ENCODE data around the gene ISG20L2. TPM values are rescaled to one million over a fixed set of nuclear protein-coding genes. Genes with fewer than 3 reads are reported as not detected.

Gene ISG20L2
- total RNA-seq, 2 donors from 2014 or later = 38.8 to 74.9 TPM

GRCh38 chr1:156740237-156740740 lies 11.7 kb upstream of the ISG20L2 start:
- H3K4me1 Mint-ChIP-seq = peaks cover 22% of the 10 kb centered on the region
- peak overlapping the region; percentile 88 for H3K27ac Mint-ChIP-seq
- ATAC-seq (replicated peaks) = no peak
- H3K9me3 Mint-ChIP-seq = no peaks in the 10 kb centered on the region
- H3K4me3 Mint-ChIP-seq = peak overlapping the region; percentile 98
- peaks cover 91% of the 10 kb centered on the region for H3K36me3 Mint-ChIP-seq (ENCODE audit: low read depth)
- no peaks in the 10 kb centered on the region for H3K27me3 Mint-ChIP-seq

- no peaks in the 10 kb centered on the region for H3K27me3 Mint-ChIP-seq
- no peak for ATAC-seq (replicated peaks)
- peaks cover 81% of the 10 kb centered on the region for H3K36me3 Mint-ChIP-seq (ENCODE audit: low read depth)
- H3K27ac Mint-ChIP-seq = peak overlapping the region; percentile 56
- H3K4me1 Mint-ChIP-seq = peaks cover 17% of the 10 kb centered on the region
- H3K4me3 Mint-ChIP-seq = peak overlapping the region; percentile 98
- no peaks in the 10 kb centered on the region for H3K9me3 Mint-ChIP-seq
Measured at GRCh38 chr1:156738916-156739315, 10.3 kb upstream of the ISG20L2 start.

- Mint-ChIP-seq H3K36me3 (ENCODE audit: low read depth) (peaks cover 79% of the 10 kb centered on the region), H3K4me1 (peaks cover 14% of the 10 kb centered on the region), H3K27me3 (no peaks in the 10 kb centered on the region), H3K9me3 (no peaks in the 10 kb centered on the region), H3K27ac (peak overlapping the region; percentile 56), H3K4me3 (peak overlapping the region; percentile 98)
- ATAC-seq (replicated peaks) = no peak
Measured at GRCh38 chr1:156738407-156738806, 9.8 kb upstream of the ISG20L2 start.

DNA sequence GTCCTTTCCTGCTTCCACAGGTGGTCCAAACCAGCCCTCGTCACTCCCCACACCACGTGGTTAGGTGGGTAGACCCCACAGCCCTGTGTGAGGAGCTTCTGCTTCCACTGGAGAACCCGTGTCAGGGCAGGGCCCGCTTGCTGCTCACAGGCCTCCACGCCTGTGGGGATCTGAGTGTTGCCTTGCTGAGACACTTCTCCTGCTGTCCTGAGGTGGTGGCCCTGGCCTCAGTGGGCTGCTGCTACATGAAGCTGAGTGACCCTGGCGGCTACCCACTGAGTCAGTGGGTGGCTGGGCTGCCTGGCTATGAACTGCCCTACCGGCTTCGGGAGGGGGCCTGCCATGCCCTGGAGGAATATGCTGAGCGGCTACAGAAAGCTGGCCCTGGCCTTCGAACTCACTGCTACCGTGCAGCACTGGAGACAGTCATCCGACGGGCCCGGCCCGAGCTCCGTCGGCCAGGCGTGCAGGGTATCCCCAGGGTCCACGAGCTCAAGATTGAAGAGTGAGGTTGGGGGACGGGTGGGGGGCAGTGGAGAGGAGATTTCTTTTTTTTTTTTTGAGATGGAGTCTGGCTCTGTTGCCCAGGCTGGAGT lies 5.5 kb upstream of the ISG20L2 start:
- Mint-ChIP-seq H3K4me1 (peaks cover 15% of the 10 kb centered on the region), H3K27ac (no peak overlapping the region), H3K36me3 (ENCODE audit: low read depth) (peaks cover 49% of the 10 kb centered on the region), H3K9me3 (no peaks in the 10 kb centered on the region), H3K27me3 (no peaks in the 10 kb centered on the region), H3K4me3 (no peak overlapping the region)
- ATAC-seq (replicated peaks) = no peak

- H3K4me3 Mint-ChIP-seq = no peak within 1 kb of the TSS
- no peaks in the 10 kb centered on the region for H3K27me3 Mint-ChIP-seq
- peak; percentile 74 for ATAC-seq (replicated peaks)
- H3K27ac Mint-ChIP-seq = no peak within 1 kb of the TSS
- peaks cover 27% of the 10 kb centered on the region for H3K4me1 Mint-ChIP-seq
- H3K36me3 Mint-ChIP-seq (ENCODE audit: low read depth) = peaks cover 5% of the 10 kb centered on the region
- no peaks in the 10 kb centered on the region for H3K9me3 Mint-ChIP-seq
Measured at GRCh38 chr1:156727926-156728598, 504 bp downstream of the ISG20L2 start, which contains the start of gene METTL25B. Gene METTL25B (plus strand): TSS chr1:156728469. CDS start chr1:156729105, 636 bp downstream.

DNA sequence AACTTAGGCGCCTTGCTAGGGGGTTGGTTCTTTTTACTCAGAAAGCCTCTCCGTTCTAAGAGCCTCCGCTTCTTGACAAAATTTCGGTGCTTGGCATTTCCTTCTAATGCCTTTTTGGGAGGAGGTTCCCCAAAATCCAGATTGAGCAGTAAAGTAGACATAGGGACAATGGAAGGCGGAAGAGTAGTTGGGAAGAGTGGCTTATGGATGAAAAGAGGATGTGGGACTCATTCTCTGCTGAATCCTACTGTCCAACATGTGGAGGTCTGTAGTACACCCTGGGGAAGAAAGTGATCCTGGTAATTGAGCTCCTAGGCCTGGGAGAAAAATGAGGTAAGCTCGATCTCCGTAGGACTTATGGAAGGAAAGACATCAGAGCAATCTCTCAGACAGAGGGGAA lies 1.1 kb downstream of the ISG20L2 start:
- H3K9me3 Mint-ChIP-seq = no peaks in the 10 kb centered on the region
- no peaks in the 10 kb centered on the region for H3K36me3 Mint-ChIP-seq (ENCODE audit: low read depth)
- no peak for ATAC-seq (replicated peaks)
- H3K27me3 Mint-ChIP-seq = no peaks in the 10 kb centered on the region
- no peak overlapping the region for H3K27ac Mint-ChIP-seq
- H3K4me1 Mint-ChIP-seq = peaks cover 27% of the 10 kb centered on the region
- no peak overlapping the region for H3K4me3 Mint-ChIP-seq

GRCh38 chr1:156726549-156727226 lies 1.9 kb downstream of the ISG20L2 start:
- Mint-ChIP-seq H3K27me3 (no peaks in the 10 kb centered on the region), H3K36me3 (ENCODE audit: low read depth) (no peaks in the 10 kb centered on the region), H3K27ac (no peak overlapping the region), H3K9me3 (no peaks in the 10 kb centered on the region), H3K4me1 (peaks cover 27% of the 10 kb centered on the region), H3K4me3 (no peak overlapping the region)
- ATAC-seq (replicated peaks) = no peak

DNA sequence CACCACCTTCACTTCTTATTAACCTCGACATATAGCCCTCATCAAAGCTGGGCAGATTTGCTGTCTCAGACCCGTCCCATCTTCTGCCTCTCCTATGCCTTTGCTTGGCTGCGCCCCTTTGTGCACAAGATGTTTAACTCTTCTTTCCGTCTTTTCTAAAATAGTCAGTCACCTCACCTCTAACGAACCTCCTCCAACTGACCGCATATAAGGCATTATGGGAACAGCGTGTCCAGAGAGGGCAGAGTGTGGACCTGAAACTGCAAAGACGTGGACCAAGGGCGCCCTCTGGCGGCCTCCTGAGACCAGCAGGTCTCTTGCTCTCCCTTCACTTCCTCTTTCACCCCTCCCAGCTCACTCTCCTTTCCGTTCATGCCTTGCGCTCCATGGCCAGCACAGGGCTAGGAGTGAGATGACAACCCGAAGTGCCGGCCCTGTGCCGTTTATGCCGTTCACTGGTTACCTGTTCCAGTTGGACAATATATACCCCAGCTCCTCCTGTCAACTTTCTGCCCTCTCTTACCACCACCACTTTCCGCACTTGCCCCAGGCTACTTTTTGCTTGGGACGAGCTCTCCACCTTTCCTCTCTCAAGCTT lies 2.8 kb downstream of the ISG20L2 start:
- Mint-ChIP-seq H3K27ac (no peak overlapping the region), H3K9me3 (no peaks in the 10 kb centered on the region), H3K36me3 (ENCODE audit: low read depth) (no peaks in the 10 kb centered on the region), H3K4me3 (no peak overlapping the region), H3K27me3 (no peaks in the 10 kb centered on the region), H3K4me1 (peaks cover 24% of the 10 kb centered on the region)
- ATAC-seq (replicated peaks) = peak; percentile 35

DNA sequence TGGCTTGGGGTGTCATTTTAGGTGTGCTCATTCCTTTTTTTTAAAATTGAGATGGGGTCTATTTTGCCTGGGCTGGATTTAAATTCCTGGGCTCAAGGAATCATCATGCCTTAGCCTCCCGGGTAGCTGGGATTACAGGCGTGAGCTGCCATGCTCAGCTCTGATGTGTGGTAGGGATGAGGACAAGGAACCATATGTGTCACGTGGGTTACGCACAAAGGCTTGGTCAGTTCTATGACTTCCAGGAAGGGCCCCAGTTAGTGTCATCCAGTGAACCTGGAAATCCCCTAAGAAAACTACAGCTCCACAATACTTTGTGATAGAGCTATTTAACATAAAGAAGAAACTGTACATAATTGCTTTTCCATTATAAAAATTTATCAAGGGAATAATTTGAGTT lies 7.0 kb downstream of the ISG20L2 start:
- Mint-ChIP-seq H3K9me3 (no peaks in the 10 kb centered on the region), H3K27ac (peak overlapping the region; percentile 81), H3K4me3 (peak overlapping the region; percentile 41), H3K36me3 (ENCODE audit: low read depth) (peaks cover 8% of the 10 kb centered on the region), H3K4me1 (peaks cover 16% of the 10 kb centered on the region), H3K27me3 (no peaks in the 10 kb centered on the region)
- ATAC-seq (replicated peaks) = peak; percentile 77

GRCh38 chr1:156721131-156721530 lies 7.4 kb downstream of the ISG20L2 start:
- peak; percentile 15 for ATAC-seq (replicated peaks)
- H3K27ac Mint-ChIP-seq = peak overlapping the region; percentile 81
- H3K36me3 Mint-ChIP-seq (ENCODE audit: low read depth) = peaks cover 12% of the 10 kb centered on the region
- no peaks in the 10 kb centered on the region for H3K27me3 Mint-ChIP-seq
- no peaks in the 10 kb centered on the region for H3K9me3 Mint-ChIP-seq
- H3K4me1 Mint-ChIP-seq = peaks cover 16% of the 10 kb centered on the region
- H3K4me3 Mint-ChIP-seq = peak overlapping the region; percentile 41

GRCh38 chr1:156717351-156717750 lies 11.2 kb downstream of the ISG20L2 start:
- H3K4me1 Mint-ChIP-seq = peaks cover 6% of the 10 kb centered on the region
- H3K4me3 Mint-ChIP-seq = no peak overlapping the region
- H3K27me3 Mint-ChIP-seq = no peaks in the 10 kb centered on the region
- no peaks in the 10 kb centered on the region for H3K9me3 Mint-ChIP-seq
- H3K27ac Mint-ChIP-seq = no peak overlapping the region
- no peak for ATAC-seq (replicated peaks)
- peaks cover 15% of the 10 kb centered on the region for H3K36me3 Mint-ChIP-seq (ENCODE audit: low read depth)

- peaks cover 6% of the 10 kb centered on the region for H3K4me1 Mint-ChIP-seq
- H3K36me3 Mint-ChIP-seq (ENCODE audit: low read depth) = peaks cover 15% of the 10 kb centered on the region
- no peaks in the 10 kb centered on the region for H3K9me3 Mint-ChIP-seq
- no peak for ATAC-seq (replicated peaks)
- H3K27ac Mint-ChIP-seq = peak overlapping the region; percentile 66
- no peak overlapping the region for H3K4me3 Mint-ChIP-seq
- no peaks in the 10 kb centered on the region for H3K27me3 Mint-ChIP-seq
Measured at GRCh38 chr1:156714830-156715229, 13.7 kb downstream of the ISG20L2 start.

DNA sequence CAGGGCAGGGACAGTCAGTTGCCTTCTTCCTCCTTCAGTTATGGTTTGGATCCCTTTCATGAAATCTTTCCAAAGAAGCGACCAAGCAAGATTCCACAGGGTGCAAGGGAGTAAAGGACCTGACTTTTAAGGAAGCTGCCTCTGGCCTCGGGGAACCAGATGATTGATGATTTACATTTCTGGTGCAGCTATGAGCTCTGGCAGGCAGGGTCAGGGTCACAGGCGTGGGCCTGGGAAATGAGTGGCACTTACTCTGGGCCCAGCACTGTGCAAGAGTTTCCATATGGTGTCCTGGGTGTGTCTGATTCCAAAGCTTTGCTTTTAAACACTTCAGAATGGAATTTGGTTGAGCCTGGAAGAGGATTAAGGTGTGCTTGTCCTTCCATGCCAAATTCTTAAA lies 15.9 kb downstream of the ISG20L2 start:
- H3K4me1 Mint-ChIP-seq = peaks cover 6% of the 10 kb centered on the region

DNA sequence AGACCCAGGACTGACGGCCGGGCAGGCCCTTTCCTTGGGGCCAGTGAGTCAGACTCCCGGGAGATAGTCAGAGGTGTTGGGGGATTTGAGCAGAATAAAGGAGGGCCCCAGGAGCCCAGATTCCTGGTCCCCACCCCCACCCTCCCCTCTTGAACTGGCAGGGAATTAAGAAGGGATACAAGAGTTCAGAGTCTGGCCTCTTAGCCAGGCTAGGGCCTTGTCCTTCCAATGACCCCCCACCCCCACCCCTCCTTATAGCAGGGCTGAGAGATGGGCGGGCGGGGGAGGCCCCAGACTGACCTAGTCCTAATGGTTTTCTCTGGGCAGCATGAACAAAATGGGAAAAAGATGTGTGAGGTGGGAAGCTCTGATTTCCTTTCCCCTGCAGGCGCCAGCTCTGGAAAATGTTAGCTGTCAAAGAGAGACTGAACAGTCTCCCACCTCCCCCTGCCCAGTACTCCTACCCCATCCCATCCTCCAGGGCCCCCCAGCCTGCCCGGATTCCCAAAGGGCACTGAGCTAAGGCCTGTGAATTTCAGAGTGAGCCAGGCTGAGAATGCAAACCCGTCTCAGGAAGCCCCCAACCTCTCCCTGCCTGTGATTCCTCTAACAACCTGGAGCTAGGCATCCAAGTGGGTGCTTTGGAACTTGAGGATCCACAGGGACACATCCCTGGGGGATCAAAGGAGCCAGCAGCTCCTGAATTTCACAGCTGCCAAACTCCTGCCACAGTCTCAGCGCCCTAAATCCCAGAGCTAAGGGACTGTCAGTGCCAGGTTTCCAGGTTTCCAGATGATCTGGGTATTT lies 17.4 kb downstream of the ISG20L2 start:
- Mint-ChIP-seq H3K27me3 (no peaks in the 10 kb centered on the region), H3K36me3 (ENCODE audit: low read depth) (peaks cover 5% of the 10 kb centered on the region), H3K4me1 (peaks cover under 1% of the 10 kb centered on the region), H3K9me3 (no peaks in the 10 kb centered on the region), H3K27ac (no peak overlapping the region), H3K4me3 (no peak overlapping the region)
- no peak for ATAC-seq (replicated peaks)

More for the DNA sequence above, 15.9 kb downstream of the ISG20L2 start:
- Mint-ChIP-seq H3K27me3 (no peaks in the 10 kb centered on the region), H3K4me3 (no peak overlapping the region), H3K9me3 (no peaks in the 10 kb centered on the region), H3K27ac (no peak overlapping the region), H3K36me3 (ENCODE audit: low read depth) (peaks cover 15% of the 10 kb centered on the region)
- ATAC-seq (replicated peaks) = no peak
